ENCODE data around the gene FRY. TPM values are rescaled to one million over a fixed set of nuclear protein-coding genes. Genes with fewer than 3 reads are reported as not detected.
A peak's percentile ranks its signal among the peaks of the same experiment; 100 is the strongest.

The FRY gene
- total and polyA plus RNA-seq, 10 of the 15 experiments (the other 5 are each of a cell fraction or from before 2014, with no cell fraction given): 0.18 to 1.4 (median 0.30) TPM

- no peak overlapping the region for H3K4me3 ChIP-seq
- TF ChIP-seq FOXK2 (IDR thresholded peaks at IDR 0.05) (no peak), BRCA1 (IDR thresholded peaks at IDR 0.05; ENCODE audit: low read depth, low read length) (no peak), IKZF1 (conservative IDR thresholded peaks at IDR 0.05) (no peak)
- H3K4me1 ChIP-seq (ENCODE audit: control insufficient read depth, insufficient read depth, low read length): no peaks in the 10 kb centered on the region; the same call in 1 of the 2 replicates
- in situ Hi-C loops (cut with MboI): loop anchor here (5.0 kb wide), 1 partner anchor 50 kb away; no protein-coding TSS in a partner anchor
- no peaks in the 10 kb centered on the region for H3K27me3 ChIP-seq (replicated peaks in 1 of 2; ENCODE audit: control insufficient read depth in 2 of 2, insufficient read depth in 2 of 2, low read length in 1 of 2)
- FAIRE-seq (no peak), DNase-seq (ENCODE audit: low read depth, low spot score) (no peak), ATAC-seq (peak; percentile 42)
- SMC1A ChIA-PET (ENCODE audit: uncharacterized antibody, unreplicated experiment): interaction anchor here (1.3 kb wide), 2 partner anchors 112 to 117 kb away, joined by 3 to 4 read pairs; no protein-coding TSS in a partner anchor
- no peaks in the 10 kb centered on the region for H3K79me2 ChIP-seq (ENCODE audit: control insufficient read depth, insufficient read depth, low read length)
- no peak overlapping the region for H2AFZ ChIP-seq (ENCODE audit: control insufficient read depth, low read depth, low read length)
- H3K36me3 ChIP-seq (ENCODE audit: control insufficient read depth in 2 of 2, insufficient read depth in 2 of 2, low read length in 1 of 2): no peaks in the 10 kb centered on the region
- POLR2A ChIA-PET: no interaction called here
- no peak overlapping the region for H3K9ac ChIP-seq (ENCODE audit: control insufficient read depth, insufficient read depth, low read length)
- no peak overlapping the region for H3K4me2 ChIP-seq (ENCODE audit: control insufficient read depth, insufficient read depth)
- no TSS peak for BruUV-seq (replicated peaks)
- WGBS (ENCODE audit: insufficient coverage, insufficient replicate concordance, low lambda C conversion rate, missing lambda C conversion rate): 40% methylated on average over 4 of the region's 4 CpGs
- H4K20me1 ChIP-seq (ENCODE audit: control insufficient read depth, insufficient read depth): no peaks in the 10 kb centered on the region
- no peak overlapping the region for H3K27ac ChIP-seq (ENCODE audit: control insufficient read depth, insufficient read depth)
- no peaks in the 10 kb centered on the region for H3K9me3 ChIP-seq (replicated peaks; ENCODE audit: control insufficient read depth, insufficient read depth, low read length)
- intact Hi-C loops (cut with micrococcal nuclease; ENCODE audit: unreplicated experiment): loop anchor here (5.0 kb wide), 1 partner anchor 560 kb away; no protein-coding TSS in a partner anchor
- RAD21 ChIA-PET (ENCODE audit: unreplicated experiment): interaction anchor here (1.2 to 1.6 kb wide), 2 partner anchors 71 to 113 kb away, joined by 4 to 5 read pairs; no protein-coding TSS in a partner anchor
- CTCF ChIA-PET: interaction anchor here (0.5 to 1.5 kb wide), 2 partner anchors 112 to 296 kb away, joined by 3 to 6 read pairs; no protein-coding TSS in a partner anchor
Observed at GRCh38 chr13:32022311-32022710, 9.3 kb upstream of the FRY start.

GRCh38 chr13:32023096-32023495, 8.5 kb upstream of the FRY start:
- FAIRE-seq (no peak), ATAC-seq (no peak), DNase-seq (ENCODE audit: low read depth, low spot score) (no peak)
- intact Hi-C loops (cut with micrococcal nuclease; ENCODE audit: unreplicated experiment) (loop anchor here (5.0 kb wide), 1 partner anchor 559 kb away; no protein-coding TSS in a partner anchor), in situ Hi-C loops (cut with MboI) (loop anchor here (5.0 kb wide), 1 partner anchor 51 kb away; no protein-coding TSS in a partner anchor)
- no peaks in the 10 kb centered on the region for H3K27me3 ChIP-seq (replicated peaks in 1 of 2; ENCODE audit: control insufficient read depth in 2 of 2, insufficient read depth in 2 of 2, low read length in 1 of 2)
- no peaks in the 10 kb centered on the region for H3K9me3 ChIP-seq (replicated peaks; ENCODE audit: control insufficient read depth, insufficient read depth, low read length)
- H3K4me2 ChIP-seq (ENCODE audit: control insufficient read depth, insufficient read depth): no peak overlapping the region
- H3K4me1 ChIP-seq (ENCODE audit: control insufficient read depth, insufficient read depth, low read length): no peaks in the 10 kb centered on the region; the same call in 1 of the 2 replicates
- no peak overlapping the region for H3K4me3 ChIP-seq
- no peak overlapping the region for H2AFZ ChIP-seq (ENCODE audit: control insufficient read depth, low read depth, low read length)
- H3K27ac ChIP-seq (ENCODE audit: control insufficient read depth, insufficient read depth): no peak overlapping the region
- H3K79me2 ChIP-seq (ENCODE audit: control insufficient read depth, insufficient read depth, low read length): no peaks in the 10 kb centered on the region
- no peaks in the 10 kb centered on the region for H4K20me1 ChIP-seq (ENCODE audit: control insufficient read depth, insufficient read depth)
- H3K9ac ChIP-seq (ENCODE audit: control insufficient read depth, insufficient read depth, low read length): no peak overlapping the region
- H3K36me3 ChIP-seq (ENCODE audit: control insufficient read depth in 2 of 2, insufficient read depth in 2 of 2, low read length in 1 of 2): no peaks in the 10 kb centered on the region
- no TSS peak for BruUV-seq (replicated peaks)
- CTCF ChIA-PET: interaction anchor here (1.5 kb wide), 1 partner anchor 113 kb away, joined by 6 read pairs; no protein-coding TSS in a partner anchor
- POLR2A ChIA-PET: no interaction called here
- SMC1A ChIA-PET (ENCODE audit: uncharacterized antibody, unreplicated experiment): interaction anchor here (1.0 to 1.3 kb wide), 3 partner anchors 37 to 118 kb away, joined by 3 to 4 read pairs (median 3); no protein-coding TSS in a partner anchor
- RAD21 ChIA-PET (ENCODE audit: unreplicated experiment): interaction anchor here (1.6 kb wide), 1 partner anchor 113 kb away, joined by 5 read pairs; no protein-coding TSS in a partner anchor
- 68% methylated on average over 3 of the region's 3 CpGs for WGBS (ENCODE audit: insufficient coverage, insufficient replicate concordance, low lambda C conversion rate, missing lambda C conversion rate)
- TF ChIP-seq MEF2B (IDR thresholded peaks at IDR 0.05; ENCODE audit: partially characterized antibody, poor library complexity, severe bottlenecking) (no peak), IRF3 (IDR thresholded peaks at IDR 0.05) (no peak), NFIC (IDR thresholded peaks at IDR 0.05; ENCODE audit: low read depth, low read length) (no peak), E2F8 (IDR thresholded peaks at IDR 0.05; ENCODE audit: low read depth, partially characterized antibody) (no peak), POLR2AphosphoS5 (IDR thresholded peaks at IDR 0.05; ENCODE audit: low read length) (no peak), MAX (IDR thresholded peaks at IDR 0.05; ENCODE audit: low read depth, low read length) (no peak), ATF2 (IDR thresholded peaks at IDR 0.05; ENCODE audit: low read length) (no peak), HDGF (IDR thresholded peaks at IDR 0.05) (no peak)
